ENCODE measurements around the gene OR4Q3.
"Not testable (repeated sequence)": the region's sequence is repeated elsewhere in the genome, so short reads cannot be mapped to it uniquely, and the experiment has no call there.

DNA sequence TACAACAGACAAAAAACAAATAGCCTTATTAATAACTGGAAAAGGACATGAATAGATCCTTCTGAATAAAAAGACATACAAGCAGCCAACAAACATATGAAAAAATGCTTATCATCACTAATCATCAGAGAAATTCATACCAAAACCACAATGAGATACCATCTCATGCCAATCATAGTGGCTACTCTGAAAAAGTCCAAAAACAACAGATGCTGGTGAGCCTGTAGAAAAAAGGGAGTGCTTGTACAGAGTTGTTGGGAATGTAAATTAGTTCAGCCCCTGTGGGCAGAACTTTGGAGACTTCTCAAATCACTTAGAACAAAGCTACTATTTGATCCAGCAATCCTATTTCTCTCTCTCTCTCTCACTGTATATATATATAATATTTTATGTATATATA lies 8.9 kb downstream of the OR4Q3 start:
- TF ChIP-seq JUND (IDR thresholded peaks at IDR 0.05; ENCODE audit: low read depth, low read length); POLR2AphosphoS5 (IDR thresholded peaks at IDR 0.05; ENCODE audit: low read length); ZNF217 (IDR thresholded peaks at IDR 0.05); MXI1 (IDR thresholded peaks at IDR 0.05; ENCODE audit: low read depth, low read length): not testable (repeated sequence)
- TF ChIP-seq, protein P1, sequence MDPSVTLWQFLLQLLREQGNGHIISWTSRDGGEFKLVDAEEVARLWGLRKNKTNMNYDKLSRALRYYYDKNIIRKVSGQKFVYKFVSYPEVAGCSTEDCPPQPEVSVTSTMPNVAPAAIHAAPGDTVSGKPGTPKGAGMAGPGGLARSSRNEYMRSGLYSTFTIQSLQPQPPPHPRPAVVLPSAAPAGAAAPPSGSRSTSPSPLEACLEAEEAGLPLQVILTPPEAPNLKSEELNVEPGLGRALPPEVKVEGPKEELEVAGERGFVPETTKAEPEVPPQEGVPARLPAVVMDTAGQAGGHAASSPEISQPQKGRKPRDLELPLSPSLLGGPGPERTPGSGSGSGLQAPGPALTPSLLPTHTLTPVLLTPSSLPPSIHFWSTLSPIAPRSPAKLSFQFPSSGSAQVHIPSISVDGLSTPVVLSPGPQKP (IDR thresholded peaks at IDR 0.05; ENCODE audit: low read depth, low read length): not testable (repeated sequence)
- TF ChIP-seq, protein P2, sequence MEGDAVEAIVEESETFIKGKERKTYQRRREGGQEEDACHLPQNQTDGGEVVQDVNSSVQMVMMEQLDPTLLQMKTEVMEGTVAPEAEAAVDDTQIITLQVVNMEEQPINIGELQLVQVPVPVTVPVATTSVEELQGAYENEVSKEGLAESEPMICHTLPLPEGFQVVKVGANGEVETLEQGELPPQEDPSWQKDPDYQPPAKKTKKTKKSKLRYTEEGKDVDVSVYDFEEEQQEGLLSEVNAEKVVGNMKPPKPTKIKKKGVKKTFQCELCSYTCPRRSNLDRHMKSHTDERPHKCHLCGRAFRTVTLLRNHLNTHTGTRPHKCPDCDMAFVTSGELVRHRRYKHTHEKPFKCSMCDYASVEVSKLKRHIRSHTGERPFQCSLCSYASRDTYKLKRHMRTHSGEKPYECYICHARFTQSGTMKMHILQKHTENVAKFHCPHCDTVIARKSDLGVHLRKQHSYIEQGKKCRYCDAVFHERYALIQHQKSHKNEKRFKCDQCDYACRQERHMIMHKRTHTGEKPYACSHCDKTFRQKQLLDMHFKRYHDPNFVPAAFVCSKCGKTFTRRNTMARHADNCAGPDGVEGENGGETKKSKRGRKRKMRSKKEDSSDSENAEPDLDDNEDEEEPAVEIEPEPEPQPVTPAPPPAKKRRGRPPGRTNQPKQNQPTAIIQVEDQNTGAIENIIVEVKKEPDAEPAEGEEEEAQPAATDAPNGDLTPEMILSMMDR (IDR thresholded peaks at IDR 0.05 in 2 of 3, conservative IDR thresholded peaks at IDR 0.05 in 1 of 3; ENCODE audit: control insufficient read depth in 2 of 3, extremely low read depth in 1 of 3, insufficient read depth in 1 of 3, low read depth in 3 of 3, low read length in 3 of 3): not testable (repeated sequence)
- TF ChIP-seq, protein P3, sequence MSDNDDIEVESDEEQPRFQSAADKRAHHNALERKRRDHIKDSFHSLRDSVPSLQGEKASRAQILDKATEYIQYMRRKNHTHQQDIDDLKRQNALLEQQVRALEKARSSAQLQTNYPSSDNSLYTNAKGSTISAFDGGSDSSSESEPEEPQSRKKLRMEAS (IDR thresholded peaks at IDR 0.05; ENCODE audit: low read depth, low read length): not testable (repeated sequence)

Data from GM12878 (cell line).